ENCODE measurements around the gene RPLP2. TPM values are rescaled to one million over a fixed set of nuclear protein-coding genes. Genes with fewer than 3 reads are reported as not detected.

RPLP2 gene
- total RNA-seq, 1 experiment from 2014 or later: 1,325 TPM

DNA sequence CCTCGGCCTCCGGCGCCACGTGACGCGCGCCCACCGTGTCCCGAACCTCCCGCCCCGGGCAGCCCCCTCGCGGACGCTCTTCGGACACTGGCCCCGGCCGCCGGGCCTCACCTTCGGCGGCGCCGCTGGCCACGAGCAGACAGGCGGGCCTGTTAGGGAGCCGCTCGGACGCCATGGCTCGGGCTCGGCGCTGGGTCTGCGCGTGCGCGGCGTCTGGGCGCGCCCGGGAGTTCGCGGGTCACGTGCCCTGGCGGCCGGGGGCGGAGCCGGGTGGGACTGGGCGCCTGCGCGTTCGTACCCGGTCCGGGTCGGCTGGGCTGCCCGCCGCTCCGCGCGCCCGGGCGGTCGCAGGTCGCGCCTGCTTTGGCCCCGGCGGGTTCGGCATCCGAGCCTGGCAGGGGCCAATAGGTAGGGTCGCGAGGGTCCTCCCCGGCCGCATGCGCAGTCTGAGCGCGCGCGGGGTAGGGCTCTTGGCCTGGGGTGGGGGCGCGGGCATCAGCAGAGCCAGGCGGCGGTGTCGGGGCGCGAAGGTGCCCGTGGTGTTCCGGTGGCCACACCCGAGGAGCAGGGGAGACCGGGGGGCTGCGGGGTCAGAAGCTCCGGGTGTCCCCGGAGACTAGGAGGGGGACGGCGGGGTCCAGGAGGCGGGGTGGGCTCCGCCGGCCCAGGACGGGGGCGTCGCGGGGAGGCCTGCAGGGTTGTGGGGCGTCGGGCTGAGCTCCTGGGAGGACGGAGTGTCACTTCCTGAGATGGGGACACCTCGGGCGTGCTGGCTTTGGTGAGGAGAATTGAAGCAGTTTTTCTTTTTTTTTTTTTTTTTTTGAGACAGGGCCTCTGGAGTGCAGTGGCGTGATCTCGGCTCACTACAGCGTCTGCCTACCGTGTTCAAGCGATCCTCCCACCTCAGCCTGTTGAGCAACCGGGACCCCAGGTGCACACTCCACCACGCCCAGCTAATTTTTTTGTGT lies 32.2 kb upstream of the RPLP2 start, which contains the start of gene GATD1:
TSS of gene GATD1 (minus strand) at position 200 of the 968 bp plus-strand sequence. CDS start at position 175, 25 bp downstream.
- POLR2A ChIA-PET (ENCODE audit: low non-redundant PET): no interaction called here
- peak within 1 kb of the TSS; percentile 90 for H3K4me3 ChIP-seq (ENCODE audit: low read depth, low read length, poor library complexity, severe bottlenecking)
- no peak for TF ChIP-seq EZH2 (IDR thresholded peaks at IDR 0.05; ENCODE audit: borderline replicate concordance, low read depth, low read length, poor library complexity, severe bottlenecking)
- TF ChIP-seq, protein P1, sequence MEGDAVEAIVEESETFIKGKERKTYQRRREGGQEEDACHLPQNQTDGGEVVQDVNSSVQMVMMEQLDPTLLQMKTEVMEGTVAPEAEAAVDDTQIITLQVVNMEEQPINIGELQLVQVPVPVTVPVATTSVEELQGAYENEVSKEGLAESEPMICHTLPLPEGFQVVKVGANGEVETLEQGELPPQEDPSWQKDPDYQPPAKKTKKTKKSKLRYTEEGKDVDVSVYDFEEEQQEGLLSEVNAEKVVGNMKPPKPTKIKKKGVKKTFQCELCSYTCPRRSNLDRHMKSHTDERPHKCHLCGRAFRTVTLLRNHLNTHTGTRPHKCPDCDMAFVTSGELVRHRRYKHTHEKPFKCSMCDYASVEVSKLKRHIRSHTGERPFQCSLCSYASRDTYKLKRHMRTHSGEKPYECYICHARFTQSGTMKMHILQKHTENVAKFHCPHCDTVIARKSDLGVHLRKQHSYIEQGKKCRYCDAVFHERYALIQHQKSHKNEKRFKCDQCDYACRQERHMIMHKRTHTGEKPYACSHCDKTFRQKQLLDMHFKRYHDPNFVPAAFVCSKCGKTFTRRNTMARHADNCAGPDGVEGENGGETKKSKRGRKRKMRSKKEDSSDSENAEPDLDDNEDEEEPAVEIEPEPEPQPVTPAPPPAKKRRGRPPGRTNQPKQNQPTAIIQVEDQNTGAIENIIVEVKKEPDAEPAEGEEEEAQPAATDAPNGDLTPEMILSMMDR (conservative IDR thresholded peaks at IDR 0.05; ENCODE audit: low read depth, low read length): no peak
- CTCF ChIA-PET: no interaction called here
- no peaks in the 10 kb centered on the region for H3K9me3 ChIP-seq (ENCODE audit: low read depth, low read length, poor library complexity, severe bottlenecking)
- H3K27ac ChIP-seq (ENCODE audit: low read depth, low read length, poor library complexity, severe bottlenecking): peak within 1 kb of the TSS; percentile 88
- H3K4me1 ChIP-seq (ENCODE audit: insufficient read depth, low read length, poor library complexity, severe bottlenecking): peaks cover 9% of the 10 kb centered on the region
- peak; percentile 90 for DNase-seq (ENCODE audit: low spot score)
- TSS peak; percentile 43 for BruUV-seq (replicated peaks)
- no peaks in the 10 kb centered on the region for H3K27me3 ChIP-seq (replicated peaks; ENCODE audit: insufficient read depth, low read depth, low read length, poor library complexity)
- intact Hi-C loops (cut with micrococcal nuclease; ENCODE audit: unreplicated experiment): no loop called here
- peaks cover 15% of the 10 kb centered on the region for H3K36me3 ChIP-seq (ENCODE audit: insufficient read depth, low read length, poor library complexity, severe bottlenecking)

DNA sequence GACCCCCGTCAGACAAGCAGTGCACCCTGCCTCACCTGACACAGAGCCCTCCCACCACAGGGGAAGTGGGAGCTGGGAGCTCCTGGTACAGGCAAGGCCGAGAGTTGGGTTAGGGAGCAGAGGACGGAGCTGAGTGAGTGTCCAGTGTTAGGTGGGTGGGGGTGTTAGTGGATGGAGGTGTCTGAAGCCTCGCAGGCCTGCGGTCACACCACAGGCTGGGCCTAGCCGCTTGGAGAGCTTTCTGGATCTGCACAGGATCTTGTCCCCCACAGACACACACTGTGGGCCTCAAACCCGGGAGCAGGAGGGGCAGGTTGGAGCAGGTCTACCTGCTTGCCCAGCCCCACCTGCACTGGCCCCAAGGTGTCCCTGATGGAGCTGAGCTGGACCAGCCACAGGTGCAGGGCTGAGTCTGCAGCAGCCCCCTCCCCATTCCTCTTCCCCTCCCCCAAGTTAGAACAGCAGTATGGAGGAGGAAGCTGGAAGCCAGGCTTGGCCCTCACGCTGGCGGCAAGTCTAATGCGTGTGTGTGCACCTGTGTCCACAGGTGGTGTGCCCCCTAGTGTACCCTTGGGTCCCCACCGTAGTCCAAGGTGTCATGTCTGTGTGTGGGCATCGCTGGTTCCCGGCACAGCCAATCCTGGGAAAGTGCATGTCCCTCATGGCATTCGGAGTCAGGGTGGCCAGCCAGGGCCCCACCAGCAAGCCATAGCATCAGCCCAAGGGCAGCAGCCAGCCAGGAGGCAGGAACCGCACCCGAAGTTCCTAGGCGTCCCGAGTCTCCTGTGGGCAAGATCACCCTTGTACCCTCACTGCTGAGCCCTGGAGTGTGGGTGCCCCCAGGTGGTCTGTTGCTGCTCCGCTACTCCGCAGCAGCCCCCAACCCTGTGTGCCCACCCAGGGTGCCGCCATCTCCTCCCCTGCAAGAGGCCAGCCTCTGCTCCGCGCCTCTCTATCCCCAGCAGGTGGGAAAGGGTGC lies 30.5 kb upstream of the RPLP2 start:
- no TSS peak for BruUV-seq (replicated peaks)
- Histone ChIP-seq H3K4me1 (ENCODE audit: insufficient read depth, low read length, poor library complexity, severe bottlenecking) (peaks cover 9% of the 10 kb centered on the region), H3K9me3 (ENCODE audit: low read depth, low read length, poor library complexity, severe bottlenecking) (no peaks in the 10 kb centered on the region), H3K36me3 (ENCODE audit: insufficient read depth, low read length, poor library complexity, severe bottlenecking) (no peaks in the 10 kb centered on the region), H3K27me3 (replicated peaks; ENCODE audit: insufficient read depth, low read depth, low read length, poor library complexity) (no peaks in the 10 kb centered on the region), H3K27ac (ENCODE audit: low read depth, low read length, poor library complexity, severe bottlenecking) (no peak overlapping the region), H3K4me3 (ENCODE audit: low read depth, low read length, poor library complexity, severe bottlenecking) (no peak overlapping the region)
- POLR2A ChIA-PET (ENCODE audit: low non-redundant PET): no interaction called here
- CTCF ChIA-PET: no interaction called here
- DNase-seq (ENCODE audit: low spot score): no peak
- intact Hi-C loops (cut with micrococcal nuclease; ENCODE audit: unreplicated experiment): no loop called here
- no peak for TF ChIP-seq EZH2 (IDR thresholded peaks at IDR 0.05; ENCODE audit: borderline replicate concordance, low read depth, low read length, poor library complexity, severe bottlenecking)
- TF ChIP-seq, protein P1 (conservative IDR thresholded peaks at IDR 0.05; ENCODE audit: low read depth, low read length): no peak

DNA sequence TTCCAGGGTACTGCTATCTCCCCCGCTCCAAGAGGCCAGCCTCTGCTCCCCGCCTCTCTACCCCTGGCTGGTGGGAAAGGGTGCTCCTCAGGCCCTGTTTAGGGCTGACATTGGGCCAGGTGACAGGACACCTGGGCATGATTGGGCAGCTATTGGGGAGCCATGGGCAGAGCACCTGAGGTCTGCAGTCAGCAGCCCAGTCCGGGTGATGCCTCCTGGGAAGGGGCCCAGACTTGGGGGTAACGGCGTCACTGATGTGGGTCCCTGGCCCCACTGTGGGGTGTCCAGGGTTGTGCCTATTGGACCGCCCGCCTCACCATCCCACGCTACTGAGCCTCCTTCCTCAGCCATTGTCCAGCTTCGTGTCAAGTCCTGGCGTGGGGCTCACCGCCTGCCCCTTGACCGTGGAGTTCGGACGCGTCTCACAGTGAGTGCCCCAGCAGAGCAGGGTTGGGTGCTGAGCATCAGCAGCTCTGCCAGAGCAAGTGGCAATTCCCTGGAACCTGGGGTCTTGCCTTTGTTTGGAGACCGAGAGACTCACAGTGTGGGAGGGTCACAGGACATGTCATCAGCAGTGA lies 29.7 kb upstream of the RPLP2 start:
- POLR2A ChIA-PET (ENCODE audit: low non-redundant PET): no interaction called here
- H3K27me3 ChIP-seq (replicated peaks; ENCODE audit: insufficient read depth, low read depth, low read length, poor library complexity): no peaks in the 10 kb centered on the region
- intact Hi-C loops (cut with micrococcal nuclease; ENCODE audit: unreplicated experiment): no loop called here
- no peak overlapping the region for H3K4me3 ChIP-seq (ENCODE audit: low read depth, low read length, poor library complexity, severe bottlenecking)
- TF ChIP-seq EZH2 (IDR thresholded peaks at IDR 0.05; ENCODE audit: borderline replicate concordance, low read depth, low read length, poor library complexity, severe bottlenecking): no peak
- TF ChIP-seq, protein P1 (conservative IDR thresholded peaks at IDR 0.05; ENCODE audit: low read depth, low read length): no peak
- H3K9me3 ChIP-seq (ENCODE audit: low read depth, low read length, poor library complexity, severe bottlenecking): no peaks in the 10 kb centered on the region
- peaks cover 9% of the 10 kb centered on the region for H3K4me1 ChIP-seq (ENCODE audit: insufficient read depth, low read length, poor library complexity, severe bottlenecking)
- no peak overlapping the region for H3K27ac ChIP-seq (ENCODE audit: low read depth, low read length, poor library complexity, severe bottlenecking)
- CTCF ChIA-PET: no interaction called here
- BruUV-seq (replicated peaks): no TSS peak
- H3K36me3 ChIP-seq (ENCODE audit: insufficient read depth, low read length, poor library complexity, severe bottlenecking): no peaks in the 10 kb centered on the region
- DNase-seq (ENCODE audit: low spot score): no peak
